Measurements from ENCODE around the gene GABRB3.

- TF ChIP-seq JUND (IDR thresholded peaks at IDR 0.05) (no peak), CTCF (IDR thresholded peaks at IDR 0.05; ENCODE audit: low read depth, low read length, missing input control) (no peak), YY1 (IDR thresholded peaks at IDR 0.05) (no peak), MAX (IDR thresholded peaks at IDR 0.05) (no peak), GABPA (IDR thresholded peaks at IDR 0.05 in 1 of 2, conservative IDR thresholded peaks at IDR 0.05 in 1 of 2) (no peak), ZBTB33 (IDR thresholded peaks at IDR 0.05) (no peak), TAF1 (conservative IDR thresholded peaks at IDR 0.05) (no peak), REST (IDR thresholded peaks at IDR 0.05) (no peak), SP1 (IDR thresholded peaks at IDR 0.05) (no peak), ATF3 (IDR thresholded peaks at IDR 0.05) (no peak)
These were observed 217.0 kb downstream of the GABRB3 start for GRCh38 chr15:26555898-26556297.
